ENCODE measurements around the gene RORC.

- TF ChIP-seq TAF1 (IDR thresholded peaks at IDR 0.05; ENCODE audit: borderline replicate concordance, insufficient read depth, low read length) (no peak), POLR2AphosphoS5 (IDR thresholded peaks at IDR 0.05; ENCODE audit: low read depth, low read length) (no peak), SIN3A (IDR thresholded peaks at IDR 0.05; ENCODE audit: borderline replicate concordance, insufficient read depth, low read length) (no peak), FOXP2 (optimal IDR thresholded peaks at IDR 0.05; ENCODE audit: borderline replicate concordance, extremely low read depth, extremely low read length, insufficient read depth) (no peak)
- TF ChIP-seq, protein P1, sequence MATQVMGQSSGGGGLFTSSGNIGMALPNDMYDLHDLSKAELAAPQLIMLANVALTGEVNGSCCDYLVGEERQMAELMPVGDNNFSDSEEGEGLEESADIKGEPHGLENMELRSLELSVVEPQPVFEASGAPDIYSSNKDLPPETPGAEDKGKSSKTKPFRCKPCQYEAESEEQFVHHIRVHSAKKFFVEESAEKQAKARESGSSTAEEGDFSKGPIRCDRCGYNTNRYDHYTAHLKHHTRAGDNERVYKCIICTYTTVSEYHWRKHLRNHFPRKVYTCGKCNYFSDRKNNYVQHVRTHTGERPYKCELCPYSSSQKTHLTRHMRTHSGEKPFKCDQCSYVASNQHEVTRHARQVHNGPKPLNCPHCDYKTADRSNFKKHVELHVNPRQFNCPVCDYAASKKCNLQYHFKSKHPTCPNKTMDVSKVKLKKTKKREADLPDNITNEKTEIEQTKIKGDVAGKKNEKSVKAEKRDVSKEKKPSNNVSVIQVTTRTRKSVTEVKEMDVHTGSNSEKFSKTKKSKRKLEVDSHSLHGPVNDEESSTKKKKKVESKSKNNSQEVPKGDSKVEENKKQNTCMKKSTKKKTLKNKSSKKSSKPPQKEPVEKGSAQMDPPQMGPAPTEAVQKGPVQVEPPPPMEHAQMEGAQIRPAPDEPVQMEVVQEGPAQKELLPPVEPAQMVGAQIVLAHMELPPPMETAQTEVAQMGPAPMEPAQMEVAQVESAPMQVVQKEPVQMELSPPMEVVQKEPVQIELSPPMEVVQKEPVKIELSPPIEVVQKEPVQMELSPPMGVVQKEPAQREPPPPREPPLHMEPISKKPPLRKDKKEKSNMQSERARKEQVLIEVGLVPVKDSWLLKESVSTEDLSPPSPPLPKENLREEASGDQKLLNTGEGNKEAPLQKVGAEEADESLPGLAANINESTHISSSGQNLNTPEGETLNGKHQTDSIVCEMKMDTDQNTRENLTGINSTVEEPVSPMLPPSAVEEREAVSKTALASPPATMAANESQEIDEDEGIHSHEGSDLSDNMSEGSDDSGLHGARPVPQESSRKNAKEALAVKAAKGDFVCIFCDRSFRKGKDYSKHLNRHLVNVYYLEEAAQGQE (IDR thresholded peaks at IDR 0.05; ENCODE audit: insufficient read depth in 1 of 2, low read depth in 2 of 2, low read length in 2 of 2) = no peak
Observed at GRCh38 chr1:151834239-151834638, 2.6 kb upstream of the RORC start.

All from PFSK-1 (cell line).